ENCODE data around the gene MEGF6. TPM values are rescaled to one million over a fixed set of nuclear protein-coding genes. Genes with fewer than 3 reads are reported as not detected.
A peak's percentile ranks its signal among the peaks of the same experiment; 100 is the strongest.

MEGF6 gene
- total and polyA plus RNA-seq, 12 donors, result 1.8 to 14.1 (median 7.0) TPM

GRCh38 chr1:3598051-3598491 lies 13.2 kb downstream of the MEGF6 start:
- intact Hi-C loops (cut with DNase I), result no loop called here
- H3K9me3 ChIP-seq, result no peaks in the 10 kb centered on the region
- 32 to 40% methylated on average over 26 of the region's 26 CpGs for WGBS, 2 donors
- H3K27ac ChIP-seq, result no peak overlapping the region
- ATAC-seq (peak in 6 of 8 donors; percentile 51 to 81 (median 74)), DNase-seq (peak; percentile 48 to 51)
- H3K36me3 ChIP-seq, result no peaks in the 10 kb centered on the region
- TF ChIP-seq, protein P1, sequence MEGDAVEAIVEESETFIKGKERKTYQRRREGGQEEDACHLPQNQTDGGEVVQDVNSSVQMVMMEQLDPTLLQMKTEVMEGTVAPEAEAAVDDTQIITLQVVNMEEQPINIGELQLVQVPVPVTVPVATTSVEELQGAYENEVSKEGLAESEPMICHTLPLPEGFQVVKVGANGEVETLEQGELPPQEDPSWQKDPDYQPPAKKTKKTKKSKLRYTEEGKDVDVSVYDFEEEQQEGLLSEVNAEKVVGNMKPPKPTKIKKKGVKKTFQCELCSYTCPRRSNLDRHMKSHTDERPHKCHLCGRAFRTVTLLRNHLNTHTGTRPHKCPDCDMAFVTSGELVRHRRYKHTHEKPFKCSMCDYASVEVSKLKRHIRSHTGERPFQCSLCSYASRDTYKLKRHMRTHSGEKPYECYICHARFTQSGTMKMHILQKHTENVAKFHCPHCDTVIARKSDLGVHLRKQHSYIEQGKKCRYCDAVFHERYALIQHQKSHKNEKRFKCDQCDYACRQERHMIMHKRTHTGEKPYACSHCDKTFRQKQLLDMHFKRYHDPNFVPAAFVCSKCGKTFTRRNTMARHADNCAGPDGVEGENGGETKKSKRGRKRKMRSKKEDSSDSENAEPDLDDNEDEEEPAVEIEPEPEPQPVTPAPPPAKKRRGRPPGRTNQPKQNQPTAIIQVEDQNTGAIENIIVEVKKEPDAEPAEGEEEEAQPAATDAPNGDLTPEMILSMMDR (IDR thresholded peaks at IDR 0.05), result no peak
- peaks cover 9 to 26% (median 23%) of the 10 kb centered on the region in 9 donors for H3K4me1 ChIP-seq
- H3K27me3 ChIP-seq, result no peaks in the 10 kb centered on the region
- peak overlapping the region in 6 of 10 donors; percentile 2 to 39 (median 12) for H3K4me3 ChIP-seq

DNA sequence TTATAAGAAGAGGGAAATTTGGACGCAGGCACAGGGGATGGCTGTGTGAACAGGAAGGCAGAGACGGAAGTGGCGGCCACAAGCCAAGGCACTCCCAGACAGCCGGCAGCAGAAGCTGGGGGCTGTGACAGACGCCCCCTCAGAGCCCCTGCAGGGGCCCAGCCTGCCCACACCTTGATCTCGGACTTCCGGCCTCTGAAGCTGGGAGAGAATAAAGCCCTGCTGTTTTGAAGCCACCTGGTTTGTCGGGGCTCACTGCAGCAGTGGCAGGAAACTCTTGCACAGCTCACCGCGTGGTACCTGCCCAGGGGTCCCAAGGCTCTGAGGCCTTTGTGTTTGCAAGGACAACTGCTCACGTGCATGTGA lies 13.7 kb downstream of the MEGF6 start:
- no peaks in the 10 kb centered on the region for H3K9me3 ChIP-seq
- H3K36me3 ChIP-seq, result no peaks in the 10 kb centered on the region
- no peaks in the 10 kb centered on the region for H3K27me3 ChIP-seq
- intact Hi-C loops (cut with DNase I), result no loop called here
- peaks cover 9 to 26% (median 23%) of the 10 kb centered on the region in 9 donors for H3K4me1 ChIP-seq
- DNase-seq (no peak), ATAC-seq (peak in 2 of 8 donors; percentile 16 to 23)
- H3K27ac ChIP-seq, result no peak overlapping the region
- TF ChIP-seq, protein P1 (IDR thresholded peaks at IDR 0.05), result no peak
- H3K4me3 ChIP-seq, result peak overlapping the region in 2 of 10 donors; percentile 10 to 39
- WGBS, 2 donors, result 48 to 59% methylated on average over 11 of the region's 11 CpGs

DNA sequence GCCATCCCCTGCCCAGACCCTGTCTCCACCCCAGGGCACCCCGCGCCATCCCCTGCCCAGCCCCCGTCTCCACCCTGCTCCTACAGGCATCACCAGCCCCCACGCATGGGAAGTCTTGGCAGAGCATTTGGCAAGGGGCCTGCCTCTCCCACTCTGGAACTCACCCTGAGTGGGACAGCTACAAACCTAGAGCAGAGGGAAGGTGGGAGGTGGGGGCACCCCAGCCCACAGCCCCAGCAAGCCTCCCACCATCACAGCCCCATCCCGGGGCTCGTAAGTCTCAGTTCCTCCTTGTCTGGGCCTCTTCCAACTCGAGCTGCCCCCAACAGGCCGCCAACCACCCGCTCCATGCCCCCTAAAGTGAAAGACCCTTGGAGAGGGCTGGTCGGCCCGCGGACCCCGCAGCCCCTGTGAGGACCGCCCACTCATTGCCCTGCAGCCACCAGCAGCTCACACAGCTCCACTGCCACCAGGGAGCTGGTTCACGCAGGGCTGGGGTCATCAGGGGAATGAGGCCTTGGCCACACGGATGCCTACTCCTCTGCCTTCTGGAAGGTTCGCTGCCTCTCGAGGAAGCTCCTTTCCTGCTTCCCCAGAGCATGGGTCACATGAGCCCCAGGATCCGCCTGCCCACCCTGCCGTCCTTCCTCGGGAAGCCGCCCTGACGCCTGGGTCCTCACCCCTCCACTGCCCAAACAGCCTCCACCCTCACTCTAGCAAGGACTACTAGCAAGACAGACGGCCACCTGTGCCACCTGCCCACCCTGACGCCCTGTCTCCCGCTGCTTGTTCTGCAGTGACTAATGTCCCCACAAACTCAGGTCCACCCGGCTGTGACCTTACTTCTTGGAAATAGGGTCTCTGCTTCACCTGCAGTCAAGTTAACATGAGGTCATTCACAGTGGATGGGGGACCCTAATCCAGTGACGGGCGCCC lies 14.4 kb downstream of the MEGF6 start:
- DNase-seq, result no peak

DNA sequence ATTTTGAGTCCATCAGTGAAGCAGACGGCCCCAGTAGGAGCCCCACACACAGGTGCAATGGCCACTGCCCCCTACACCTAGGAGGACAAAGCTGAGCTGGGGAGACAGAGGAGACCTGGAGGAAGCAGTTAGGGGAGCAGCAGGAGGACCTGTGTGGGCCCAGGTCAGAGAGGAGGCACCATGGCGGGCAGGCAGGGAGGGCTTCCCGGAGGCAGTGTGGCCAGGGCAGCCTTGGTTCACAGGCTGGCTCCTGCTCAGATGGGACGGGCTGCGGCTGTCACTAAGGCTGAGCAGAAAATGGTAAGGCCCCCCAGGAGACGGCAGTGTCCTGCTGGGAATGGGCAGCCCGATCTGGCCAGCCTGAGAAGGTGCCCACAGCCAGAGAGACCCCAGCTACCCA lies 15.4 kb downstream of the MEGF6 start:
- Histone ChIP-seq H3K4me1 (peaks cover 9 to 27% (median 23%) of the 10 kb centered on the region in 9 donors), H3K36me3 (no peaks in the 10 kb centered on the region), H3K9me3 (no peaks in the 10 kb centered on the region), H3K27ac (no peak overlapping the region), H3K27me3 (peaks cover 0 to 6% (median 0%) of the 10 kb centered on the region in 7 donors), H3K4me3 (no peak overlapping the region)
- intact Hi-C loops (cut with DNase I), result no loop called here
- ATAC-seq (no peak), DNase-seq (no peak)
- 91 to 97% methylated on average over 7 of the region's 7 CpGs for WGBS, 2 donors
- TF ChIP-seq, protein P1 (IDR thresholded peaks at IDR 0.05), result no peak

More for the DNA sequence above, 14.4 kb downstream of the MEGF6 start:
- Histone ChIP-seq H3K36me3 (no peaks in the 10 kb centered on the region), H3K27me3 (peaks cover 0 to 3% (median 0%) of the 10 kb centered on the region in 7 donors), H3K4me3 (no peak overlapping the region), H3K4me1 (peaks cover 9 to 26% (median 23%) of the 10 kb centered on the region in 9 donors), H3K9me3 (no peaks in the 10 kb centered on the region), H3K27ac (no peak overlapping the region)
- WGBS, 2 donors, result 82 to 85% methylated on average over 29 of the region's 29 CpGs
- TF ChIP-seq, protein P1 (IDR thresholded peaks at IDR 0.05), result no peak
- intact Hi-C loops (cut with DNase I), result no loop called here
- no peak for ATAC-seq
